Measurements from ENCODE around the gene ZNF70.

DNA sequence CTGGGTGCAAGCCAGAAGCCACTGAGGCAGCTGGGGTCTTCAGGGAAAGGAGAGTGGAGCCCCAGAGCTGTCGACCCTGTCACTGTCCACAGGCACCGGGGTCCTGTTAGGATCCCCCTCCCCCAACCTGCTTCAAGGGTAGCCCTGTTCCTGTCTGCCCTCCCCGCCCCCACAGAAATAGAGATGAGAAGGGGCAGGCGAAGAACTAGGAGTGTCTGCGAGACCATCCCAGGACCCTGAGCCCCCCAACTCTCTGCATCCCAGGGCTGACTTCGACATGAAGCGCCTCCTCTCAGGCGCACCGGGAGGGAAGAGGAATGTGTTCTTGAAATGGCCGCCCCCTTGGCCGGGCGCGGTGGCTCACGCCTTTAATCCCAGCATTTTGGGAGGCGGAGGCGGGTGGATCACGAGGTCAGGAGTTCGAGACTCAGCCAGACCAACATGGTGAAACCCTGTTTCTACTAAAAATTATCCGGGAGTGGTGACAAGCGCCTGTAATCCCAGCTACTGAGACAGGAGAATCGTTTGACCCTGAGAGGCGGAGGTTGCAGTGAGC is 607 bp upstream of the ZNF70 start:
- TF ChIP-seq, protein P1, sequence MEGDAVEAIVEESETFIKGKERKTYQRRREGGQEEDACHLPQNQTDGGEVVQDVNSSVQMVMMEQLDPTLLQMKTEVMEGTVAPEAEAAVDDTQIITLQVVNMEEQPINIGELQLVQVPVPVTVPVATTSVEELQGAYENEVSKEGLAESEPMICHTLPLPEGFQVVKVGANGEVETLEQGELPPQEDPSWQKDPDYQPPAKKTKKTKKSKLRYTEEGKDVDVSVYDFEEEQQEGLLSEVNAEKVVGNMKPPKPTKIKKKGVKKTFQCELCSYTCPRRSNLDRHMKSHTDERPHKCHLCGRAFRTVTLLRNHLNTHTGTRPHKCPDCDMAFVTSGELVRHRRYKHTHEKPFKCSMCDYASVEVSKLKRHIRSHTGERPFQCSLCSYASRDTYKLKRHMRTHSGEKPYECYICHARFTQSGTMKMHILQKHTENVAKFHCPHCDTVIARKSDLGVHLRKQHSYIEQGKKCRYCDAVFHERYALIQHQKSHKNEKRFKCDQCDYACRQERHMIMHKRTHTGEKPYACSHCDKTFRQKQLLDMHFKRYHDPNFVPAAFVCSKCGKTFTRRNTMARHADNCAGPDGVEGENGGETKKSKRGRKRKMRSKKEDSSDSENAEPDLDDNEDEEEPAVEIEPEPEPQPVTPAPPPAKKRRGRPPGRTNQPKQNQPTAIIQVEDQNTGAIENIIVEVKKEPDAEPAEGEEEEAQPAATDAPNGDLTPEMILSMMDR (IDR thresholded peaks at IDR 0.05) = no peak
- no peak for TF ChIP-seq EZH2 (IDR thresholded peaks at IDR 0.05; ENCODE audit: borderline replicate concordance, insufficient read depth, low read depth, low read length, poor library complexity, severe bottlenecking)

Measured in B cell (primary cell).